ENCODE data around the gene MRPL58. TPM values are rescaled to one million over a fixed set of nuclear protein-coding genes. Genes with fewer than 3 reads are reported as not detected.

Gene MRPL58
- total RNA-seq, 1 donor from 2014 or later, result 25.1 TPM

DNA sequence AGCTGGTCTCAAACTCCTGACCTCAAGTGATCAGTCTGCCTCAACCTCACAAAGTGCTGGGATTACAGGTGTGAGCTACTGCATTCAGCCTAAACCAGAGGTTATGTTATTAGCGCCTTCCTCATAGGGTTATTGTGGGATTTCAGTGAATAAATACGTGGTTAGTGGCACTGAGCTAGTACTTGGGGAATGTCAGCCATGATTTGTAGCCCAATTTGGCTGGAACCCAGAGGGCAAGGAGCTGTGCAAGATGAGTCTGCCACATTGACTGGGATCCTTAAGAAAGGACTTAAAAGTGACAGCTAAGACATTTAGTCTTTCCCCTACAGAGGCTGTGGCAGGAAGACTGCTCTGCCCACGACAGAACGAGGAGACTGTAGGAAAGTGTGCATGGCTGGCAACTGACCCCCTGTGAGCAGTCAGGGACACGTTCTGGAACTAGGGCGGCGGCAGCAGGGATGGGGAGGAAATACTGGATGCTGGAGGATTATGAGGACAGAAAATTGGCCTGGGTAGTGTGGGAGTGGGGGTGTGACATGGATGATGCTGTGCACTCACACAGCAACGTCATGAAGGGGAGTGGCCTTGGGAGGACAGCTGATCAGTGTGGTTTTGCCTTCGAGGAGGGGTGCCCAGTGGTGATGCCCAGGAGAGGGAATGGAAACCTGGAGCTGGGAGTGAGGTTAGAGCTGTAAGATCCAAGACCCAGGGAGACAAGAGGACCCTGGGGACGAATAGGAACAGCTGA is 19.7 kb downstream of the MRPL58 start:
- Mint-ChIP-seq H3K36me3 (ENCODE audit: unreplicated experiment) (no peaks in the 10 kb centered on the region), H3K4me1 (ENCODE audit: unreplicated experiment) (peaks cover 32% of the 10 kb centered on the region), H3K9me3 (ENCODE audit: unreplicated experiment) (peaks cover 5% of the 10 kb centered on the region), H3K27me3 (ENCODE audit: unreplicated experiment) (no peaks in the 10 kb centered on the region), H3K4me3 (ENCODE audit: unreplicated experiment) (peak overlapping the region; percentile 97), H3K27ac (ENCODE audit: unreplicated experiment) (peak overlapping the region; percentile 99)
- TF ChIP-seq, protein P1, sequence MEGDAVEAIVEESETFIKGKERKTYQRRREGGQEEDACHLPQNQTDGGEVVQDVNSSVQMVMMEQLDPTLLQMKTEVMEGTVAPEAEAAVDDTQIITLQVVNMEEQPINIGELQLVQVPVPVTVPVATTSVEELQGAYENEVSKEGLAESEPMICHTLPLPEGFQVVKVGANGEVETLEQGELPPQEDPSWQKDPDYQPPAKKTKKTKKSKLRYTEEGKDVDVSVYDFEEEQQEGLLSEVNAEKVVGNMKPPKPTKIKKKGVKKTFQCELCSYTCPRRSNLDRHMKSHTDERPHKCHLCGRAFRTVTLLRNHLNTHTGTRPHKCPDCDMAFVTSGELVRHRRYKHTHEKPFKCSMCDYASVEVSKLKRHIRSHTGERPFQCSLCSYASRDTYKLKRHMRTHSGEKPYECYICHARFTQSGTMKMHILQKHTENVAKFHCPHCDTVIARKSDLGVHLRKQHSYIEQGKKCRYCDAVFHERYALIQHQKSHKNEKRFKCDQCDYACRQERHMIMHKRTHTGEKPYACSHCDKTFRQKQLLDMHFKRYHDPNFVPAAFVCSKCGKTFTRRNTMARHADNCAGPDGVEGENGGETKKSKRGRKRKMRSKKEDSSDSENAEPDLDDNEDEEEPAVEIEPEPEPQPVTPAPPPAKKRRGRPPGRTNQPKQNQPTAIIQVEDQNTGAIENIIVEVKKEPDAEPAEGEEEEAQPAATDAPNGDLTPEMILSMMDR (IDR thresholded peaks at IDR 0.05), result no peak
- no peak for DNase-seq (ENCODE audit: extremely low spot score, unreplicated experiment)

DNA sequence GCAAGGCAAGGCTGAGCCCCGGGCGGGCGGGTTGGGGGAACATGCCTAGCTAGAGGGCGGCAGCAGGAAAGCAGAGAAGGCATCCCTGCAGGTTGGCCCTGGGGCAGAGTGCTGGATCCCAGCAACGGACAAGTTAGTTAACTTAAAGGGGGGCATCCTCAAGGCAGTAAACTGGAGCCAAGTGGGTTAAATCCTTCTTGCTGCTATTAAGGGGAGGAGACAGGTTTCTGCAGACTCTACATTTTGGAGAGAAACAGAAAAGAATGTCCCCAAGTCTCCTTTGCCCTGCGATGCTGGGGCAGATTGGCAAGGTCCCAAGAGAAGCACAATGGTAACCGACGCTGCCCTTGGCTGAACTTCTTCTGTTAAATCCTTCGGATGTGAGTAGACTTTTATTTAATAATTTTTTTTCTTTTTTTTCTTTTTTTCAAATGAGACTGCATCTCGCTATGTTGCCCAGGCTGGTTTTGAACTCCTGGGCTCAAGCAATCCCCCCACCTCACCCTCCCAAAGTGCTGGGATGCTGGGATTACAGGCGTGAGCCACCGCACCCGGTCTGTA is 20.3 kb downstream of the MRPL58 start:
- Mint-ChIP-seq H3K27me3 (ENCODE audit: unreplicated experiment) (no peaks in the 10 kb centered on the region), H3K4me1 (ENCODE audit: unreplicated experiment) (peaks cover 32% of the 10 kb centered on the region), H3K9me3 (ENCODE audit: unreplicated experiment) (peaks cover 5% of the 10 kb centered on the region), H3K36me3 (ENCODE audit: unreplicated experiment) (no peaks in the 10 kb centered on the region), H3K27ac (ENCODE audit: unreplicated experiment) (peak overlapping the region; percentile 99), H3K4me3 (ENCODE audit: unreplicated experiment) (peak overlapping the region; percentile 97)
- TF ChIP-seq, protein P1 (IDR thresholded peaks at IDR 0.05), result no peak
- DNase-seq (ENCODE audit: extremely low spot score, unreplicated experiment), result no peak

DNA sequence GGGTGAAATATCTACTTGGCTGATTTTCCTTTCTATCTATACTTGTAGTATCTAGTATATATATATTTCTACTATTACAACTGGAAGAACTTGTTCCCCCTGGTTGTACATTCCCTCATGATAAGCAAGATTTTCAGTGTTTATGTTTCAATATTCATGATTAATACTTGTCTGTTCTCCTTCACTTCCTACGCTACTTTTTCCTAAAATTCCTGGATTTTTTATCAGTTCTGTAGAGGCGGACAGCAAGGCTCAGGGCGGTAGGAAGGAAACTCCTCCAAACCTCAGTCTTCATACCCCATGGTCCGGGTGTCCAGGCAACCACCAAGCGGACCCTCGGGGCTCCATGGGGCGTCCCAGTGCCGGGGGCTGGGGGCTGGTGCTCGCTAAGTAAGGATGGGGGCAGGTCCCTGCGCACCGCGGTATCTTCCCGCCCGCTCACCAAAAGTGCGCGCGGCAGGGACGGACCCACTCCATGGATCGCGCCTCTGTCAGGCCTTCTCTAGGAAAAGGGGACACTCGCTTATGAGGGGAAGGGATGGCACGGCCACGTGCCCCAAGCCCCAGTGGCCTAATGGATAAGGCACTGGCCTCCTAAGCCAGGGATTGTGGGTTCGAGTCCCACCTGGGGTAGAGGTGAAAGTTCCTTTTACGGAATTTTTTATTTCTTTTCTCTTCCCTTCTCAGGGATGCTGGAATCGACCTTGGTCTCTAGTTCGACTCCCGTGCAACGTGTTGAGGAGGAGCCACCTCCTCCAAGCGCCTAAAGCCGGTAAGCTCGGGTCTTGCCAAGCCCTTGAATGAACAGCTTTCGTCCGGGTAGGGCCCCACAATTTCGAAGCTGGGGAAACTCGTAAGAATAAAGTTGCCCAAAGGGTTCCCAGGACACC is 21.1 kb downstream of the MRPL58 start:
- Mint-ChIP-seq H3K27me3 (ENCODE audit: unreplicated experiment) (no peaks in the 10 kb centered on the region), H3K36me3 (ENCODE audit: unreplicated experiment) (peaks cover 3% of the 10 kb centered on the region), H3K4me1 (ENCODE audit: unreplicated experiment) (peaks cover 32% of the 10 kb centered on the region)

DNA sequence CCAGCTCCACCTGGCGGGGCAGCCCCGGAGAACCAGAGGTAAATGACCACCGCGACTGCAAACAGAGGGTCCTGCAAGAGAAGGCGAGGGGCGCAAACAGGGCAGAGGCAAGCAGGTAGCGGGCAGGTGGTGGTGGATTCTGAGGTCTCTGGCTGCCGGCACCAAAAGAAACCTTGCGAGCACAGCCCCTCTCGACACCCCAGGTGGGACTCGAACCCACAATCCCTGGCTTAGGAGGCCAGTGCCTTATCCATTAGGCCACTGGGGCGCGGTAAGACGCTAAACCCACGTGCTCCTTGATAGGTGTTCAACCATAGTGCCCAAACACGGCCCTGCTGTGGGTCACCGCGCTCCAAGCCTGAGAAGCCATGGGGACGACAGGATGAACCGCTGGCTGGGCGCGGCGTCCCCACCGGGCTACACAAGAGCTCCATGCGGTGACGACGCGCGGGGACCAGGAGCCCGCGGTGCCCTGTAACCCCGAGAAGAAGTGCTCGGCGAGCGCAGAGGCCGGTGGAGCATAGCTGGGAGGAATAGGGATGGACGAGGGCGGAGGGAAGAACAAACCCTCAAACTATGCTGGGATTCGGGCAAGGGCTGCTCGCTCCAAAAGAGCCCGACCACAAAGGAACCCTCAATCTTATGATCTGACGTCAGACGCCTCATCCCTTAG is 21.9 kb downstream of the MRPL58 start:
- Mint-ChIP-seq H3K4me1 (ENCODE audit: unreplicated experiment) (peaks cover 32% of the 10 kb centered on the region), H3K36me3 (ENCODE audit: unreplicated experiment) (peaks cover 7% of the 10 kb centered on the region), H3K27ac (ENCODE audit: unreplicated experiment) (peak overlapping the region; percentile 99), H3K4me3 (ENCODE audit: unreplicated experiment) (peak overlapping the region; percentile 97), H3K27me3 (ENCODE audit: unreplicated experiment) (no peaks in the 10 kb centered on the region), H3K9me3 (ENCODE audit: unreplicated experiment) (peaks cover 5% of the 10 kb centered on the region)
- TF ChIP-seq, protein P1 (IDR thresholded peaks at IDR 0.05), result peak; percentile 37
- peak; percentile 94 for DNase-seq (ENCODE audit: extremely low spot score, unreplicated experiment)

More for the DNA sequence above, 21.1 kb downstream of the MRPL58 start:
- TF ChIP-seq, protein P1 (IDR thresholded peaks at IDR 0.05), result no peak
- Mint-ChIP-seq H3K4me3 (ENCODE audit: unreplicated experiment) (peak overlapping the region; percentile 97), H3K27ac (ENCODE audit: unreplicated experiment) (peak overlapping the region; percentile 99), H3K9me3 (ENCODE audit: unreplicated experiment) (peaks cover 5% of the 10 kb centered on the region)
- DNase-seq (ENCODE audit: extremely low spot score, unreplicated experiment), result peak; percentile 98
